HS-27A (cell line): ENCODE data around the gene ACBD4.
"Not testable (repeated sequence)": the region's sequence is repeated elsewhere in the genome, so short reads cannot be mapped to it uniquely, and the experiment has no call there.

Experiments
- DNase-seq: peaks from one replicate; pipeline ENCODE4 v3.0.0-alpha.2; 2012; ENCODE audit warnings: low read depth, missing footprints

The ACBD4 gene

GRCh38 chr17:45119964-45120363 is 15.5 kb upstream of the ACBD4 start:
- no peak for DNase-seq

- DNase-seq: no peak
Observed at GRCh38 chr17:45120558-45120957, 14.9 kb upstream of the ACBD4 start.

GRCh38 chr17:45121055-45121454 is 14.4 kb upstream of the ACBD4 start:
- no peak for DNase-seq

- no peak for DNase-seq
Observed at GRCh38 chr17:45123076-45123770, 12.3 kb upstream of the ACBD4 start.

DNA sequence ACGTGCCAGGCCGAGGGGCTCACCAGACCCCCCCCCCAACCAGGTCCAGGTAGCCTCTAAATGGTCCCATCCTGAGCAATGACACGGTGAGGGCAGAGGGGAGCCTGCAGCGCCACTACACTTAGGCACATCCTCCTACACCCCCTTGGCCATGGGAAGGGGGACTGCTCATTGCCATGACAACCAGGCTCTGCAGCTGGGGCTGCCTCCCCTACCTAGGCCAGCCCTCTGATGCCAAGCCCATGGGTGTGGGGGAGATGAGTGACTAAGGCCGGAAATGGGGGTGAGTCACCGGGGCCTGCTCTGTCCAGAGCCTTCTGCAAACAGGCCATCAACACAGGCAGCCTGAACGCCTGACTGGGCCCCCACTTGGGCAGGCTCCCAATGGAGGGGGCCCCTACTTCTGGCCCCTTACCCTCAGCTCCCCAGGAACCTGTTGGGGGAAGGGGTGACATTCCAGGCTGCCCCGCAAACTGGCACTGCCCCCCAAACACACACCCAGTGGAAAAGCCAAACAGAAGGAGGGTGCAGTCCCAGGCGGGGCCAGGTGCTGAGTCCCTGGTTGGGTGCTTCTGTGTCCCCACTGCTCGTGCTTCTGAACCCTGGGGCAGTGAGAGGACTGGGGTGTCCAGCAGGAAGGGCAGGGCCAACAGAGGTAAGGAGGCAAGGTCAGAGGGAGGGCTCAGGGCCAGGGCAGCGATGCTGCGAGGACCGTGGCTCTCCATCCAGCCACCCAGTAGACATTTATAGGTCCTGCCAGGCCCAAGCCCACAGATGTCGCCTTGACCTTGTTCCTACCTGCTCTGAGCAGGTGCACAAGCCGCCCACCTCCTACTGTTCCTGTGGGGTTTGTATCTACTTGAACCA is 11.3 kb upstream of the ACBD4 start:
- peak; percentile 68 for DNase-seq

- DNase-seq: not testable (repeated sequence)
Observed at GRCh38 chr17:45124797-45125122, 10.7 kb upstream of the ACBD4 start.

DNA sequence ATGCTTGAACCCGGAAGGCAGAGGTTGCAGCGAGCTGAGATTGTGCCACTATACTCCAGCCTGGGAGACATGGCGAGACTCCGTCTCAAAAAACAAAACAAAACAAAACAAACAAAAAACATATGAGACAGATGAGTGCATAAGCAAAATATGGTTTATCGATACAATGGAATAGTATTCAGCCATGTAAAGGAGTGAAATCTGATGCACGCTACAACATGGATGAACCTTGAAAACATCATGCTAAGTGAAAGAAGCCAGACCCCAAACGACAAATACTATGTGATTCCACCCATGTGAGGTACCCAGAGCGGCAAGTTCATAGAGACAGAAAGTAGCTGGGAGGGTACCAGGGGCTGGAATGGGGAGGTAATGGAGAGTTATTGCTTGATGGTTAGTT is 10.0 kb upstream of the ACBD4 start:
- DNase-seq: no peak

- no peak for DNase-seq
Observed at GRCh38 chr17:45127207-45127547, 8.3 kb upstream of the ACBD4 start.

DNA sequence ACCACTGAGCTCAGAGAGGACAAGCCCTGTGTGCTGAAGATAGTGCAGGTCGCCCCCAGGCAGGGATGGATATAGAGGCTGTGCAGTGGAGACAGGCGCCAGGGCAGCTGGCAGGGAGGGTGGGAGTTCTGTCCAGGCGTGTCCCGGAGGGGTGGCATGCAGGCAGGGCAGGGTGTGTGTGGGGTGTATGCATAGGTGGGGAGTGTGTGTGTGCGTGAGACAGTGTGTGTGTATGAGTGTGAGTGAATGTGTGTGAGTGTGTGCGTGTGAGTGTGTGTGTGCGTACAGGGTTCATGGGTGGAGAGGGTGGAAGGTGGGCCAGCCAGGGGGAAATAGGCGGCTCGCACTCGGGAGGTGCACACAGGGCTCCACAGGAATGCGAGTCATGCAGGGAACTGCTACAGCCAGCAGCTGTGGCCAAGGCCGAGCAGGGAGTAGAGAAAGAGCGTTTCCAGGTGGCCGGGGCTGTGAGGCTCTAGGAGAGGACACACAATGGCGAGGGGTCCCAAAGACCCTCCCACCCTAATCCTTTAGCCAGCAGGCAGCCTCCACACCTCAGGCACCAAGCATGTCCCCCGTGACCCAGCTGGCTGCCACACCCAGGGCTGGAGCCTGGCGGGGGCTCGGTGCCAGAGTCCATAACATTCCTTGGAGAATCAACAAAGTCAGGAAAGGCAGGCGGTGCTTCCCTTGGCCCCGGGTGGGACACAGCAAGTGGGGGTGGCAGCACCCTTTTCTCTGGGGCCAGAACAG is 7.8 kb upstream of the ACBD4 start:
- DNase-seq: no peak

GRCh38 chr17:45128331-45128730 is 7.2 kb upstream of the ACBD4 start:
- DNase-seq: no peak

DNA sequence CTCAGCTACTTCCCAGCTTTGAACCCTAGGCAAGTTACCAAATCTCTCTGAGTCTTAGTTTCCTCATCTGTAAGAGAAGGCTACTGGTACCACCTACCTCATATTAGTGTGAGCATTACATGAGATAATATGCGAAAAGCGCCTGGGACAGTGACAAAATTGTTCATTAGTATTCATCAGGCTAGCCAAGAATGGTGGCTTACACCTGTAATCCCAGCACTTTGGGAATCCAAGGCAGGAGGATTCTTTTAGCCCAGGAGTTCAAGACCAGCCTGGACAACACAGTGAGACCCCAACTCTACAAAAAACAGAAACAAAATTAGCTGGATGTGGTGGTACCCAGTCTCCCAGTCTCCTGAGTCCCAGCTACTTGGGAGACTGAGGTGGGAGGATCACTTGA is 6.5 kb upstream of the ACBD4 start:
- no peak for DNase-seq

DNA sequence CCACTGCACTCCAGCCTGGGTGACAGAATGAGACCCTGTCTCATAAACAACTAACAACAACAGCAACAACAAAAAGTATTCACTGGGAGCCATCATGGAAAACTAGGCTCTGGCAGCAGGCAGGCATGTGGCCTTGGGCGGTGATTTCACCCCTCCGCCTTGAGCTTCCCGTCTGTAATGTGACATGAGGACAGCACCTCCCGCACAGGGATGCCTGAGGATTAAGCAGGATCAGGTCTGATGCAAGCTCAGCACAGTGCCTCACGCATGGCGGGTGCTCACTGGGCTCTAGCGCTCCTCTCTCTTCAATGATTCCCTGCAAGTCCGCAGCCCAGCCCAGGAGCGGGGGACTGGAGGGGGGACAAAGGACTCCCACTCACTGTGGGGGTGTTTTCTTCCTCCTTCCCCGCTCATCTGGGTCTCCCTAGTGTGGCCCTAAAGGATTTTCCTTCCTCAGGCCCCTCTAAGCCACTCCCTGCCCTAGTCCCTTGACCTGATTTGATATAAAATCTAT is 6.0 kb upstream of the ACBD4 start:
- DNase-seq: no peak

DNA sequence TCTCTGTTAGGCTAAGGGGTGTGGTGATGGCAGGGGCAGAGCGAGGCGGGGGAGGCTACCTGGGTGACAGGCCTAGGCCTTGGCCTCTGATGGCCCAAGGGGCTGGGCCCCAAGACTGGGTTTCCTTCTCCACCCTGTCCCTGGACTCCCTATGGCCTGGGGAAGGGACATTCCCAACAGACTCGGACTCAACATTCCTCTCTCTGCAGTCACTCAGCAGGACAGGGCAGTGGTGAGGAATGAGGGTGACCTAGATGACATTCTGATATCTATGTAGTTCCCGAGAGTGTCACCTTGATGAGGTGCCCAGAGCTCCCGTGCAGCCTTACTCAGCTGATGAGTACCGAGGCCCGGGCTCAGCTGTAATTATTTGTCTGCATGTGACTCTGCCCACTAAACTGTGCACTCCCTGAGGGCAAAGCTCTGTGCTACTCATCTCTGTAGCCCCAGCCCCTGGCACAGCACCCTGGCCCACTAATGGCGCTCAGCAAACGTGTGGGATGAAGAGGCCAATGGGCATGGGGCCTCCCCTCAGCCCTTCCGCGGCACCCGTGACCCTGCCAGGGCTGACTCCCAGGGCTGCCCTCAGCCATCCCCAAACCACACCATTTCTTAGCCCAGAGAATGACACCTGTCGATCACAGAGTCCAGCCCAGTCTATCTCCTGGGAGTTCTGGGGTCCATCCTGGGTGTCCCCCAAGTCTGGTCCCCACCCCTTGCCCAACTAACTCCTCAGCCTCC is 5.4 kb upstream of the ACBD4 start:
- no peak for DNase-seq

DNA sequence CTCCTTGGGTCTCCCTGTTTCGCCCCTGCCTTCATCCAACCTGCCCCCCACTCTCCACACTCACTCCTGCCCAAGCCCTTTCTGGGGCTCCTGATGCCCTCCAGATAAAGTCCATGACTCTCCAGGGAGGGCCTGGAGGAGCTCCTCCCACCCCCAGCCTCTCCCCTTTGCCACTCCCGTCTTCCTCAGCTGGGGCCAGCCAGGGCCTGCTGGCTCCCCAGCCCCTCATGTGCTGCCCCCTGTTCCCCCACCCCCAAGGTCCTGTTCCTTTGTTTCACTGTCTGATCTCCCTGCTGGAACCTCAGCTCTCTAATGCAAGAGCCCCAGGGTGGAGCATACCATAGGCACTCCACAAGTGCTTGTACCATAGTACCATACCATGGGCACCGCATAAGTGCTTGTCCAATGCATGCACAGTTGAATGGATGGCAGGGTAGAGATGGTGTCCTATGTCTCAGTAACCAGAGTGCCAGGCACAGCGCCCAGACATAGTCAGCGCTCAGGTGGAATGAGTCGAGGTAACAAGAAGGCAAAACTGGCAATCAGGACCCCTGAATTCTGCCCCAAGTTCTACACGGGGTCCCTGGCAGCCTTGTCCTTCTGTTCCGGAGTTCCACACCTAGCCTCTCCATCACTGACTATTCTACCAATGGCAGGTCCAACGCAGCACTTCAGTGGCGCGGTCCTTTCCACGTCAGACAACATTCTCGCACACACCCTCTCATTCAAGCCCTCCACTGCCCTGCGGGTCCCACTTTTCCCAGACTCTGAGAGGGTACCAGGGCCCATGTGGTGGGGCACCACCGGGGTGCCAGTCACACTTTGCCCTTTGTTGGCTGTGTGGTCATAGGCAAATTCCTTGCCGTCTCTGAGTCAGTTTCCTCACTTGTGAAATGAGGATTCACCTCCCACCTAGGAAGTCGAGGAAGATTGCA is 4.5 kb upstream of the ACBD4 start:
- no peak for DNase-seq

GRCh38 chr17:45131616-45132319 is 3.7 kb upstream of the ACBD4 start:
- no peak for DNase-seq

DNA sequence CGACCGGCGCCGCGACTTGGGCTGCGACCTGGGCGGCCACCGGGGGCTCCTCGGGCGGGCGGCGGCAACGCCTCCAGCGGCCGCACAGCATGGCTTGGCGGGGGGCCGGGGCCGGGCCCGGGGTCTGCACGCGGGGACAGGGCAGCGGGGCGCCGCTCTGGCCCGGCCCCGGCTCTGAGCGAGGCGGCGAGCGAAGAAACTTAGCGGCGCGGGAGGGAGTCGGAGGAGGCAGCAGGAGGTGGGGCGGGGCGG is 3.2 kb upstream of the ACBD4 start, which contains the start of gene PLCD3:
PLCD3 (minus strand) TSS at position 196 of the 252 bp plus-strand sequence; CDS start at position 91, 105 bp downstream.
- no peak for DNase-seq

- DNase-seq: no peak
Observed at GRCh38 chr17:45132572-45133463, 2.7 kb upstream of the ACBD4 start.

GRCh38 chr17:45135978-45136791 is 698 bp downstream of the ACBD4 start:
- no peak for DNase-seq
